Measurements from ENCODE around the gene E2F2. TPM values are rescaled to one million over a fixed set of nuclear protein-coding genes. Genes with fewer than 3 reads are reported as not detected.

The E2F2 gene
- total and polyA plus RNA-seq, 2 of the 13 experiments (the other 11 are each of a cell fraction or from before 2014, with no cell fraction given): 0.65 to 6.6 TPM

GRCh38 chr1:23478896-23479665 lies 52.0 kb downstream of the E2F2 start (continued):
- TF ChIP-seq PAXIP1 (CRISPR knock-in tag; conservative IDR thresholded peaks at IDR 0.05): peak; percentile 89
- no peak for TF ChIP-seq SOX6 (IDR thresholded peaks at IDR 0.05)
- TF ChIP-seq SOX6 (CRISPR knock-in tag; IDR thresholded peaks at IDR 0.05): peak; percentile 90
- TF ChIP-seq ZNF496 (CRISPR knock-in tag; IDR thresholded peaks at IDR 0.05; ENCODE audit: insufficient replicate concordance): no peak
- peak; percentile 44; the same call in 1 of the 2 replicates for TF ChIP-seq HNF4G (IDR thresholded peaks at IDR 0.05; ENCODE audit: borderline replicate concordance, low read depth, low read length)
- no peak; the same call in 1 of the 2 replicates for TF ChIP-seq HNF4G (CRISPR knock-in tag; IDR thresholded peaks at IDR 0.05; ENCODE audit: borderline replicate concordance, low read depth)
- peak; percentile 65 for TF ChIP-seq HNF4A (CRISPR knock-in tag; IDR thresholded peaks at IDR 0.05)
- peak; percentile 94 for TF ChIP-seq SAP130 (CRISPR knock-in tag; IDR thresholded peaks at IDR 0.05; ENCODE audit: low read depth)
- no peak for TF ChIP-seq ZBTB8A (CRISPR knock-in tag; IDR thresholded peaks at IDR 0.05; ENCODE audit: borderline replicate concordance, low read depth)
- no peak for TF ChIP-seq NFIC (IDR thresholded peaks at IDR 0.05; ENCODE audit: low read length)
- no peak for TF ChIP-seq ZKSCAN8 (CRISPR knock-in tag; IDR thresholded peaks at IDR 0.05; ENCODE audit: borderline replicate concordance)
- no peak for TF ChIP-seq ZNF775 (CRISPR knock-in tag; IDR thresholded peaks at IDR 0.05; ENCODE audit: borderline replicate concordance)
- peak; percentile 56; the same call in 1 of the 2 replicates for TF ChIP-seq YEATS2 (CRISPR knock-in tag; IDR thresholded peaks at IDR 0.05; ENCODE audit: borderline replicate concordance)
- TF ChIP-seq DR1 (CRISPR knock-in tag; IDR thresholded peaks at IDR 0.05): peak; percentile 71
- no peak for TF ChIP-seq ZBTB33 (CRISPR knock-in tag; IDR thresholded peaks at IDR 0.05)
- TF ChIP-seq MAF1 (CRISPR knock-in tag; IDR thresholded peaks at IDR 0.05; ENCODE audit: borderline replicate concordance): no peak
- TF ChIP-seq ZNF142 (CRISPR knock-in tag; IDR thresholded peaks at IDR 0.05): no peak
- no peak for TF ChIP-seq ZSCAN20 (CRISPR knock-in tag; IDR thresholded peaks at IDR 0.05; ENCODE audit: borderline replicate concordance)

Measured in HepG2 (cell line).